Stimulated activated CD4-positive, alpha-beta T cell treated with anti-CD3 and anti-CD28 coated beads, Interleukin-15, amount 100 ng/mL, for 48 hours (primary cell): ENCODE measurements around the gene GBE1.

ENCODE experiments used
- DNase-seq, 2 donors: peaks; one replicate each; pipeline ENCODE4 v3.0.0-alpha.2; 2020; ENCODE audit warnings: low read depth in 2 of 2

GBE1 gene

DNA sequence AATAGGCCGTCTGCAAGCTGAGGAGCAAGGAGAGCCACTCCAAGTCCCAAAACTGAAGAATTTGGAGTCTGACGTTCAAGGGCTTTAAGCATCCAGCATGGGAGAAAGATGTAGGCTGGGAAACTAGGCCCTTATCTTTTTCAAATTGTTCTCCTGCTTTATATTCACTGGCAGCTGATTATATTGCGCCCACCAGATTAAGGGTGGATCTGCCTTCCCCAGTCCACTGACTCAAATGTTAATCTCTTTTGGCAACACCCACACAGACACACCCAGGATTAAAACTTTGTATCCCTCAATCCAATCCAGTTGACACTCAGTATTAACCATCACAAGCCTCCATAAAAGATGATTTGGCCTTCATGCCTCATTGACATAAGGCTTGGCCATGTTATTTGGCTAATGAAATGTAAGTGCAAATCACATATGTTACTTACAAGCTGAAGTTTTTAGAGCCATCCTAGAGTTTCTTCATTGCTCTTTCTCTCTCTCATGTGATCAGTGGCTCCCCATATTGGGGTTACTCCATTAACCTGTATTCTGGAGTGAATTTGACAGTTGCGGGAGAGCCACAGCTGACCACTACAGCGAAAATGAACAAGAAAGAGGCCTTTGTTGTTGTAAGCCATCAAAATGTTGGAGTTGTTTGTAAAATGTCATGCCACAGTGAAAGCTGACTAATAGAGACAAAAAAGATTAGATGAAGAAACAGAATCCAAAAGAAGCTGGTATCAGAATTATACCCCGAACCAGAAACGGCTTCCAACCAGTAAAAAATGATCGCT is 61.7 kb downstream of the GBE1 start:
- DNase-seq = no peak

DNA sequence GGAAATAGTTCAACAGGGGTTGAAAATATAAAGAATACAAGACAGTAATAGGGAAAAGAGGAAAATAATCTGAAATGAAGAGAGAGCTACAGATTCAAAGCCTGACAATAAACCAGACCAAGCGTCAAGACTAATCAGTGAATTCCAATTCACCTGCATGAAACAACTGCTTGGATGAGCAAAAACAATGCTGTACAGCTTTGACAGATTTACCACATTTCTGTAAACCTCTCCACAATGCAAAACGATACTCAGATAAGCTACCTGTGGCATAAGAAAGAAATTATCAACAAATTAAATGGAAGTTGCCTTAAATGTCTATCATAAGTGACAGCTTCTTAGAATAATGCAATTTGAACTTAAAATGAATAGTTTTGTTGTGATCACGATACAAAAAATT is 65.4 kb downstream of the GBE1 start:
- no peak for DNase-seq

DNA sequence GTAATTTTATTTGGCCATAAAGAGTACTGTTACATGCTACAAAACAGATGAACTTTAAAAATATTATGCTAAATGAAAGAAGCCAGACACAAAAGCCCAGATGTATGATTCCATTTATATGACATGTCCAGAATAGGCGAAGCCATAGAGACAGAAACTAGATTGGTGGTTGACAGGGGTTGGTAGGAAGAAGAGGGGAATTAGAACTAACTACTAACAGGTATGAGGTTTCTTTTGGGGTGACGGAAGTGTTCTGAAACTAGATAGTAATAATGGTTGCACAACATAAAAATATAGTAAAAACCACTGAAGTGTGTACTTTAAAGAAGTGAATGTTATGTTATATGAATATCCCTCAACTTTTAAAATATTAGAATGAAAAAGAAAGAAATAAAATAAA is 66.1 kb downstream of the GBE1 start:
- DNase-seq = no peak

DNA sequence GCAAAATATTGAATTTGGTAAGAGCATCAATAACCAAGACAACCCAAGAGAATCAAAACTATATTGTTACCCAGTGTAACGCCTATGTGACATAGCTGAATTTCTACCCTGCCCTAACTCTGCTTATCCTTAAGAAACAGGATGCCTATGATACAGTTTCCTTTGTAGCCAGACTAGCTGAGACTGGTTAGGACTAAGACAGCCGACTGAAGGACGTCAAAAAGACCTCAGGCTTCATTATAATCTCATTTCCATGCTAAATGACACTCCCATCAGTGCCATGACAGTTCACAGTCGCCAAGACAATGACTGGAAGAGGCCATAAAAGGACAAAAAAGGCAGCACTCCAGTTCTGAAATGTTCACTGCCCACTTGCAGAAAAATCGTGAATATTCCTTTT is 66.8 kb downstream of the GBE1 start:
- DNase-seq = no peak

DNA sequence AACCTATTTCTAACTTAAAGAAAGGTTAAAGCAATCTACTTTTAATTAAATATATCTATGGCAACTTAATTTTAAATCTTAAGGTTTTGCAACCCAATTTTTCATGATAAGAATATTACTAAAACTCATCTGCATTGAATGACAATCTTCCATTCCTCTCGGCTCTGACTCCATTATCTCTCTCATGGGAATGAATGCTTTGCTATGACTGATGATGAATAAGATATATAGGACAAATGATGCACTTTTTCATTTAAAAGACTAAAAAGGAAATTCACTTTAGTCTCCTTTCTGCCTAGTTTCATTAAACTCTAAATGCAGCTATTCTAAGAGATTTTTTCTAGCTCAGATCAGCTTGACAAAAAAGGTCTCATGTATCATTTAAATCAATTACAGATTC is 68.7 kb downstream of the GBE1 start:
- DNase-seq = no peak

DNA sequence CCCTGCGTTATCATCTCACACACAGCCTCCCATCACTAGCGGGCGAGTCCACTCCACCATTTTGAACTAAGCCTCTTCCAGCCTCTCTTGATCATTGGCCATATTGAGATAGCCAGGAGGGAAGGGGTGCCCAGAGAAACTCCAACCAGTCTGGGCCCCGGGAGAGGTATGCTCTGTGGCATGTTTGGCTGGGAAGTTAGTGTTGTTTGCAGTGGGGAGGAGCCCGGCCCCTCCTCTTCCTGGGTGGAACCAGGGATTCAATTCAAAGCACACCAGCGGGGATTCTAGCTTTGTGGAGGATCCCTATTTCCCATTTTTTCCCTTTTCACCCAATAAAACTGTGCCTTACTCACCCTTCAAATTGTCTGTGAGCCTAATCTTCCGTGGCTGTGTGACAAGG is 71.8 kb downstream of the GBE1 start:
- DNase-seq = no peak

DNA sequence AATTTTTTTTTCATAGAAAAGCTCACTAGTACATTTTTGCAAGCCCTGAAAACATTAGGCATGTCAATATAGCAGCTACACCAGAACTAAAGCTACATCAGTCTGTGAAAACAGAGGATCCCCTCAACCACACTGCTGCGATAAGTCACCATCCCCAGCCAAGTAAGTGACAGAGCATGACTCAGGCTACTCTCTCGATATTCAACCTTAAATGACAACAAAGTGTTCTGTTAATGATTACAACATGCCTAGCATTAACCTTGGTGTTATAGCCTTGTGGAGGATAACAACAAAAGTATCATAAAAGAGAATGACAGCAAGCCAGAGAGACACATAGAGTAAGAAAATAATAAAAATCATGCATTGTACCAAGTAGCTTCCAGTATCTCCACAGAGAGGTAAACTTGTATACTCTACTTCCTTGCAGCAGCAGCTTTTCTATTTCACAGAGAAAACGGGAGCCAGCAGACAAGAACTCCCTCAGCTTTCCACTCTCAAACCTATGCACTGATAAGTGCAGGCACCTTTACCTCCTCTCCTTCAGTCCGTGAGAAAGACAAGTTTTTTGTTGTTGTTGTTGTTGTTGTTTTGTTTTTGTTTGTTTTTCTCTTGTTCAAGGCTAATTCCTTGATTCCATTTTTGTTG is 76.6 kb downstream of the GBE1 start:
- no peak for DNase-seq

DNA sequence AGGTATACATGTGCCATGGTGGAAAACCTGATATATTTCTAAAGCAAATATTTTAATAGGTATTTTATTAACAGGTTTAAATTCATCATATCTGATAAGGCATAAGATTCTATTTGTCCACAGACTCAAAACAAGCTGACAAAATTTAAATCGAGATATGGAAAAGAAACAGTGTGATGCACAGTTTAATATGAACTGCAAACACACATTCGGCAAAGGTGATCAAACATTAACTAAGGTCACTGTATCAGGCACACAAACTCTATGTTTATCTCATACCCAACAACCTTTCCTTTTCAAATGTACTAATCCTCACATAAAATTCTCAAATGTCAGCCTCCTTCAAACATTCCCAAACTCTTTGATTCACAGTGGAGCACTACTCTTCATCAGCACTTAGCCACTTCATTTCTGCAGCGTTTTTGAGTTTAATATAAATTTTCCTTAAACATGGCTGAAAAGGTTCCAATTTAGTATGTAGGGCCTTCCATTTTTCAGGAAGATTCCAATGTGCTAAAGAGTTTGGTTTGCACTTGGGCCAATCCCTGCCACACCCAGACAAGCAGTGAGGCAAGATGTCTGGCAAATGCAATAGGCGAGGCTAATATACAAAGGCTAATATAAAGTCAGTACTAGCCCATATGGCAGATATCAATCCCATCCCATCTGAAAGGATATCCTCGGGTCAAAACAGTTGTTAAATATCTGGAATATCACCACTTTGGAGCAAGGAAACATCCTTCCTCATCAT is 84.6 kb downstream of the GBE1 start:
- DNase-seq = no peak

DNA sequence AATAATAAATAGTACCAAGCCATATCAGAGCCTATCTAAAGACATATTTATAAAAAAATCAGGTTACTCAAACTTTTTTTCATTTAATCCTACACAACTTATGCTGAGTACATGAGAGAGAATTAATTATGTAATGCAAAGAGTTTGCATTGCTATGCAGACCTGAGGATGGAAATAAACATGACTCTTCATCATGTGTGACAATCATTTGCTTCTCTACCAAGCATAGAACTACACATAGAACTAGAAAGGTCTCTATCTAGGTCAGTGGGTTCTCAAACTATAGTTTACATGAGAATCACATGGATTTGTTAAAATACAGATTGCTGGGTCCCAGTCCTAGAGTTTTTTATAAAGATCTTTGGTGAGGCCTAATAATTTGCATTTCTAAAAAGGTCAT is 86.8 kb downstream of the GBE1 start:
- no peak for DNase-seq

DNA sequence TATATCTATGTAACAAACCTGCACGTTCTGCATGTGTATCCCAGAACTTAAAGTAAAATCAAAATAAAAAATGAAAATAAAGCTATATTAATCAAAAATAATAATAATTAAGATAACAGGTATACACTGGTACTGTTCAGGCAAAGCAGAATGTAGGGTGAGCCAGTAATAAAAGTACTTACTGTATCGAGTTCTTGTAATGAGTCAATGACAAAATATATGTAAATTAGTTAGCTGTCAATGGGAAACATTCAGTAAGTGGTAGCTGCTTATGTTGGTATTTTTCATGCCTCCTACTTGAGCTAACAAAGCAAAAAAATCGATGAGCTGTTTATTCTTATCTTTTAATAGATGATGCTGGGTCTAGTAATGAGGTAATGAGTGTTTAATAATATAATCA is 93.2 kb downstream of the GBE1 start:
- DNase-seq = no peak

DNA sequence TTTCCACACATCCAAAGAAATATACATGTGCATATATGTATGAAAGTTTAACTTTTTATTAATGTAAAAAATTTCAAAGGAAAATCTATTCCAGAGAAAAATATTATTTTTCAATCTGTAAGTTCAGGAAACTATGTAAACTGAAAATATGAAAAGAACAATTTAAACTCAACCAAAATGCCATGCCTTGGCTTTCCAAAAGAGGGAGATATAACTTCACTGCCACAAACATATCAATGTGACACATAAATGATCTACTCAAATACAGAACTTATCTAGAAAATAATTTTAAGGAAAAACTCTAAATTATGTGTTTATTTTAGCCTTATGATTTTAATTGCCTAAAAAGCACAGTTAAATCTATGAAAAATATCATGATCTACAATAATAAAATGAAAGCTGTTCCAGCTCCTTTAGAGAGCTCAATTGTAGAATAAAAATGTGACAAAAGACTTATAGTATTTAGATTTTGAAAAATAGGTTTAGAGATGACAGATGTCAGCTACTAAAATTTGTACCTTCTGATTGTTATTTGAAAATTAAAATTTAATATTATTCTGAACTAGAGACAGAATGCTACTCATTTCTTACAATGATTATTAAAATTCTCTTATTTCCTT is 94.8 kb downstream of the GBE1 start:
- DNase-seq = no peak

DNA sequence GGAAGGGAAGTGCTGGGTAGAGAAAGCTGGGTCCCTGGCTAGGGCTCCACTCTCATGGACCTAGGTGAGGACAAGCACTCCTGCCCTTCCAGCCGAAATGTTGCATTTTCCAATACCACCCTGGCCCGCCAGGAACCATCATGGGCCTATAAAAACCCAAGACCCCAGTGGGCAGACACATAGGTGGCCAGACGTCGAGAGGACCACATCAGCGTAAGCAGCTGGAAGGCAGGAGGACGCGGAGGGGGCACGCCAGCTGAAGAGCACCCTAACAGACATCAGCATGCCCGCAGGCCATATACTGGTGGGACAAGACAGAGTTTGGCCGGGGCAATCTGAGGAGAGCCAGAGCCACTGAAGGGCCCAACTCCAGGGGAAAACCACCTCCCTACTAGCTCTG is 98.3 kb downstream of the GBE1 start:
- no peak for DNase-seq

DNA sequence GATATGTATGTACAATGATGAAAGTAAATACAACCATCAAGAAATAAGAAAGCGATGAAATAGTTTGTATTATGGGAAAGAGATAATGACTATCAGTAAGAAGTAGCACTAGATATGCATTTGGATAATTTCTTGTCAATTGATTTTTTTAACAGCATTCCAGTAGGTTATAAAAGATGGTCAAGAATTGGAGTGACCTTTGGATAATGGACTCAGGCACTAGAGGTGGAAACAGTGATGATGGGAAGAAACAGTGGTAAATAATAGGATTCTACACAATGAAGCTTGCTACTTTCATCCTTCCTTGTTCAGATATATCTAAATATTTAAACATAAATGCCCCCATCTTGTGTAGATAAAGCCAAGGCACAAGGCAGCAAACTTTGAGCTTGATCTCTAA is 101.4 kb downstream of the GBE1 start:
- no peak for DNase-seq

DNA sequence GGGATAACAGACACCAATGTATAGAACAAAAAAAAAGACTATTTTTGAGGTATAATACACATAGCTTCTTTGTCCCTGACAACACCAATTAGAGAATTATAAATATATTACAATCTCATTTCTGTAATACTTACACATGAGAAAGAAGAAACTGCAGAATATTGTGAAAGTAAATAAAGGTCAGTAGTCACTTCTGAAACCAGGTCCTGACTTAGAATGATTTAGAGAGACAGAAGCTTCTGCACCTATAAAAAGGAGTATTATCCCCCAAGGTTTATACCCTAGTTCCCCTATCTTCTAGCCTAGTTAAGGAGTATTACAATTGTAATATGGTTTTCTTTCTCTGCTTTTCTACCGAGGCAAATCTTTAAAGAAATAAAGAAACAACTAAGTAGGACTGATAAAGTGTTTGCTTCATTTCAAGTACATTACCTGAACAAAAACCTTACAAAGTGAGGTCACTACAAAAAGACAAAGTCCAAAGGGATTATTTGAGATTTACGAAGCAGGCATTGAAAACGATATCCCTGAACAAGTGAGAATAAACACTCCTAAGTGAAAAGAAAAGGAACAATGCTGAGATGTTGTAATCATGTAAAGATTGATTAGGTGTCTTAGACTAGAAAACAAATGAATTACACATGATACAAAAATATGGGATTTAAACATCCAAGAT is 103.0 kb downstream of the GBE1 start:
- no peak for DNase-seq

DNA sequence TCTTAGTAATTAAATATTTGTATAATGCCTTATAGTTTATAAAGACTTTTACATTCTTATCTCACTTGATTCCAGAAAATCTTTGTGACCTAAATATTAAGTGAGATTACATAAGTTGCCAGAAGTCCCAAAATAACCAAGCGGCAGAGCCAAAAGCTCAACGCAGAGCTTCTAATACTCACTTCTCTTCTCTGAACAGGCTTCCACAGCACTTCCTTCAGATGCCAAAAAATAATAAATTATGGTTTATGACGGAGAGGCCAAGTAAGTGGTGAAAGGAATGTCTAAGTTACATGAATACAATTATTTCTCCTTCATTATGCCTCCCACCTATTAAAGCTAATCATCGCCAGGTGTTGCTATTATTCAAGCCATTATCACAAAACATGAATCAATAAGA is 110.3 kb downstream of the GBE1 start:
- no peak for DNase-seq

DNA sequence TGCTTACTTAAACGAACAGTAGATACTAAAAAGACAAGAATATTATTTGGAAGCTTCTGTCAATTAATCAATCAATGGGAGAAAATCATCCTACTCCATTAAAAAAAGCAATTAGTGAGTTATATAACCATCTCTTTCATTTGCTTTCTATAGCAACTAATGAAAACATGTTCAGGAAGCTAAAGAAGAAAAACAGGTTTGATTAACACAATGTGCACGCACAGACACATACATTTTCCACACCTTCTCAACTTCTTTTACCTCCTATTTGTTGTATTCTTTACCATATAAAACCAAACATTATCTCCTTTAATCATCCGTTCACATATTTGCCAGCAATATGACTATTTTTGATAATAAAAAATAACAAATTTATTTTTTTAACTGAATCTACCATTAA is 111.3 kb downstream of the GBE1 start:
- DNase-seq = no peak

DNA sequence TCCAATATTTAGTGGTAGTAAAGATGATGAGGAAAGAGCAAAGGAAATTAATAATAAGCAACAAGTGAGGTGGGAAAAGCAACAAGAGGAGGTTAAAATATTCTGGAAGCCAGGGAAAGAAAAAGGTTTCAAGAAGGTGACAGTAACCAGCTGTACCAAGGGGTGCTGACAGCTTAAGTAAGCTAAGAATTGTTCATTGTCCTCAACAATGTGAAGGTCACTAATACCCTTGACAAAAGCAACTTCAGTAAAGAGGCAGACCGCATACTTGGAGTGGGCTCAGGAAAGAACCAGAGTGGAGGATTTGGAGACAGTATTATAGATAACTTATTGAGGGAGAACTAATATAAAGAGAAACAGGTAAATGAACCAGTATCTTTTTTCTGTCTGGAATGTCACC is 116.2 kb downstream of the GBE1 start:
- no peak for DNase-seq

DNA sequence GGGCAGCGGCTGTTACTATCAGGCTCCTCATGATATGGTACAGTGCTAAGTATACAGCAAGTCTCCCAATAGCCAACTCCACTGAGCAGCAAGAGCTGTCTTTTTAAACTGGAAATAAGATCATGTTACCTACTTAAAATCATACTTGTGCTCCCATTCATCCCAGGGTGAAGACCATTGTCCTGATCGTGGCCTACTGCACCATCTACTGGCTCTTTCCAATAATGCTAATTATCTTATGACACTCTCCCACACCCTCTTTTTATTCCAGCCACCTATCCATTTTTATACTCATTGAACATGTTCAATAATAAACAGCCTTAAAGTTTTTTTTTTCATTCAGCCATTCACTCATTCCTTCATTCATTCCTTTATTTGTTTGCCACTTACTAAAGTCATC is 117.7 kb downstream of the GBE1 start:
- no peak for DNase-seq

DNA sequence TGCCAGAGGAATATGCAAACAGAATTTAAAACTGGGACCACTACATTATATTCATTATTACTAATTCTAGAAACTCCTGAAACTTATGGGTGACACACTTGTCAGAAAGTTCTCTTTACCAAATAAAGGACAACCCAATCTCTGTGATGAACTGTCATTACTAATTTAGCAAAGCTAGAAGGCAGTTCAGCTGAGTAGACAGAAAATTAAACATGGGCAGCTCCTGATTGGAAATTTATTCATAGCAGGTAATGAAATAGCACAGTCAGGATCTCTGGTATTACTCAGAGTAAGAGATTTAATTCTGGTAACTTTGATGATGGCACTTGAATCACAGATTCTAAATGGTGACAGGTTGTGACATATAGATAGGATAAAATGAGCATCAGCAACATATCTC is 123.0 kb downstream of the GBE1 start:
- DNase-seq = no peak

DNA sequence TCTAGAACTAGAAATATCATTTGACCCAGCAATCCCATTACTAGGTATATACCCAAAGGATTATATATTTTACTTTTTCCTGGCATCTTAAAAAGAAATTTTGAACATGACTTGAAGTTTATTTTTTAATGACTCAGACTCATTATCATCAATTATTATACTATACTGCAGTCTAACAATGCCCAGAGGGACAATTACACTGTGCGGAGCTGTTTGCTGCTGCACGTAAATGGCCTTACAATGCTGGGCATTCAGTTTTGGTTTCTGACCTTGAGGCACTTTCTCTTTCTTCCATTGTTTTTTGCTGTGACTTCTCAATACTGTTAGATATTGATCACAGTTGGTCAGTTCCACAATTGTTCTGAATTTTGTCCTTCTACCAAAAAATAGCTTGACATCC is 128.8 kb downstream of the GBE1 start:
- no peak for DNase-seq

DNA sequence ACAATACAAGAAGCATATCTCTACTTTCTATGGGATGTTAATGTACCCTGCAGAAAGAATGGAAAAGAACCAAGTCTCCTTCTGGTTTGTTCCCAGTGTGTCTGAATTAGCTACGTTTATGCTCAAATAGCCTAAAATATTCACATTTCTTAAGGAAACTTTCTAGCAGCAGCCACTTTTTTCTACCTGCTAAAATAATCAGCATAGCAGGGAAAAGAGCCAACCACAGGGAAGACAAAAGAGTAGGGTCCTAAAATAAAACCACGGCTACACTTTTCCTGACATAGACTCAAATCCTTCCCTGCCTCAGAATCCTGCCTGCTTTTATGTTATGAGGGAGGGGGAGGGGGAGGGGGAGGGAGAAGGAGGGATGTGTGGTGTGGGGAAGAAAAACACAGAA is 136.7 kb downstream of the GBE1 start:
- DNase-seq = no peak

DNA sequence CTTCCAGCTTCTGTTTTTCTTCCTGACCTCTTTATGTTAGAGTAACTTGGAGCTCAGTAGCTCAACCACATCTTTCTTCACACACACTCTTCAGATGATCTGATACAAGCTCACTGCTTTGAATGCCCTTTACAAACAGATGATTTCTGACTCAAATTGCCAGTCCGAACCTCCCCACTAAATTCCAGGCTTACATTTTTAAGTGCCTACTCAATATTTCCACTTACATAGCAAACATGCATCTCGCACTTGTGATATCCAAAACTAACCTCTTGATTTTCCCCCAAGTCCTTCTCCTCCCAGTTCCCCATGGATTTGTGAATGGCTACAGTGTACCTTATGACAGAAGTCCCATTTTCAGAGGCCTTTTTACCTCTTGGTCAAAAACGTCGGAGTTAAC is 139.1 kb downstream of the GBE1 start:
- no peak for DNase-seq
